ENCODE measurements around the gene SLC41A3. TPM values are rescaled to one million over a fixed set of nuclear protein-coding genes. Genes with fewer than 3 reads are reported as not detected.

Gene SLC41A3
- total and polyA plus RNA-seq, 2 of the 4 experiments (the other 2 are of a cell fraction) = 30.5 to 43.5 TPM

DNA sequence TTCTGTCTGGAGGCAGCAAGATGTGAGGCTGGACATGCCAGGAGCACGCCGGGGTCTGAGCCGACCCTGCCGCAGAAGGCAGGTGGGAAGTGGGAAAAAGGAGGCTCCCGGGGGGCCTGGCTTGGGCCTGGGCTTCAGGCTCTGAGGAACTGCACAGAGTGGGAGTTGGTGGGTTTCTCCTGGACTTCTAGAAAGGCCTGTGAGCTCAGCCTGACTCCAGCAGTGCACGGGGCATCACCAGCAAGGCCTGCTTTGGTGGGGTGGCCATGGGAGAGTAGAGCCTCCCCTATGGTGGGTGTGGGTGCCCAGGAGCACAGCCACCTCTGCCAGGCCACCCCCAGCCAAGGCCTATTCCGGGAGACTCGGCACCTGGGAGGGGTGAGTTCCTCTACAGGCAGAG lies 18.1 kb upstream of the SLC41A3 start:
- Histone ChIP-seq H2BK20ac (ENCODE audit: low read depth, low read length) (no peak overlapping the region), H2AK5ac (ENCODE audit: low read depth, low read length) (no peak overlapping the region), H4K20me1 (ENCODE audit: insufficient read depth, low read length) (no peaks in the 10 kb centered on the region), H3K18ac (ENCODE audit: low read depth, low read length) (no peak overlapping the region), H3K4me2 (ENCODE audit: low read depth, low read length) (no peak overlapping the region), H3K9me1 (ENCODE audit: insufficient read depth, low read length) (peaks cover 6% of the 10 kb centered on the region; the same call in 1 of the 2 replicates), H4K8ac (ENCODE audit: low read depth in 2 of 2, low read length in 2 of 2) (no peak overlapping the region), H3K14ac (replicated peaks; ENCODE audit: low read depth, low read length) (no peak overlapping the region), H2BK120ac (ENCODE audit: low read depth, low read length) (no peak overlapping the region), H3K36me3 (ENCODE audit: control insufficient read depth, insufficient read depth, low read length) (no peaks in the 10 kb centered on the region), H3K9me3 (ENCODE audit: control insufficient read depth, insufficient read depth, low read length) (no peaks in the 10 kb centered on the region), H3K27me3 (ENCODE audit: control insufficient read depth, insufficient read depth, low read length) (no peaks in the 10 kb centered on the region; the same call in 1 of the 2 replicates), H2BK15ac (ENCODE audit: low read depth, low read length) (no peak overlapping the region), H4K5ac (ENCODE audit: low read depth, low read length) (no peak overlapping the region), H3K4ac (ENCODE audit: low read depth, low read length) (no peak overlapping the region), H2AK9ac (replicated peaks; ENCODE audit: low read depth, low read length, poor library complexity) (no peak overlapping the region), H3K27ac (ENCODE audit: insufficient read depth, low read length) (no peak overlapping the region), H4K91ac (ENCODE audit: insufficient read depth, low read depth, low read length) (no peak overlapping the region), H3K9ac (ENCODE audit: low read depth, low read length) (no peak overlapping the region), H3K4me3 (ENCODE audit: insufficient read depth, low read depth, low read length) (no peak overlapping the region), H3K79me1 (ENCODE audit: low read depth in 1 of 2, low read length in 2 of 2) (no peaks in the 10 kb centered on the region), H3K23ac (ENCODE audit: low read depth, low read length) (no peak overlapping the region), H2AFZ (replicated peaks; ENCODE audit: low read length, poor library complexity) (no peak overlapping the region), H2BK5ac (ENCODE audit: low read depth, low read length, poor library complexity, severe bottlenecking) (no peak overlapping the region), H3K56ac (ENCODE audit: extremely low read depth, insufficient read depth, low read length) (no peak overlapping the region), H3K4me1 (ENCODE audit: control insufficient read depth, insufficient read depth, low read length) (peaks cover 10% of the 10 kb centered on the region)
- ATAC-seq (ENCODE audit: low read depth) = no peak
- in situ Hi-C loops (cut with MboI; ENCODE audit: low sequenced_read_pairs) (no loop called here), dilution Hi-C loops (cut with HindIII; ENCODE audit: low sequenced_read_pairs, unreplicated experiment) (no loop called here), intact Hi-C loops (cut with micrococcal nuclease) (no loop called here)
- no TSS peak for BruUV-seq (replicated peaks)
- TF ChIP-seq RCOR1 (IDR thresholded peaks at IDR 0.05; ENCODE audit: insufficient replicate concordance, low read length) (no peak), RAD21 (IDR thresholded peaks at IDR 0.05; ENCODE audit: low read length) (no peak), FOS (IDR thresholded peaks at IDR 0.05; ENCODE audit: low read depth, low read length) (no peak), SMC3 (IDR thresholded peaks at IDR 0.05; ENCODE audit: low read depth, low read length) (no peak), POLR2A (IDR thresholded peaks at IDR 0.05; ENCODE audit: low read depth, low read length) (no peak), RFX5 (IDR thresholded peaks at IDR 0.05; ENCODE audit: low read depth, low read length) (no peak), NFE2L2 (IDR thresholded peaks at IDR 0.05; ENCODE audit: low read depth, low read length) (no peak), CHD1 (IDR thresholded peaks at IDR 0.05; ENCODE audit: low read depth, low read length) (no peak), CEBPB (IDR thresholded peaks at IDR 0.05; ENCODE audit: low read depth, low read length) (no peak), MAFK (IDR thresholded peaks at IDR 0.05; ENCODE audit: low read depth, low read length) (no peak), MAZ (IDR thresholded peaks at IDR 0.05; ENCODE audit: borderline replicate concordance, low read depth, low read length) (no peak), MXI1 (IDR thresholded peaks at IDR 0.05; ENCODE audit: borderline replicate concordance, low read depth, low read length) (no peak), BHLHE40 (IDR thresholded peaks at IDR 0.05; ENCODE audit: low read depth, low read length) (no peak)
- TF ChIP-seq, protein P1, sequence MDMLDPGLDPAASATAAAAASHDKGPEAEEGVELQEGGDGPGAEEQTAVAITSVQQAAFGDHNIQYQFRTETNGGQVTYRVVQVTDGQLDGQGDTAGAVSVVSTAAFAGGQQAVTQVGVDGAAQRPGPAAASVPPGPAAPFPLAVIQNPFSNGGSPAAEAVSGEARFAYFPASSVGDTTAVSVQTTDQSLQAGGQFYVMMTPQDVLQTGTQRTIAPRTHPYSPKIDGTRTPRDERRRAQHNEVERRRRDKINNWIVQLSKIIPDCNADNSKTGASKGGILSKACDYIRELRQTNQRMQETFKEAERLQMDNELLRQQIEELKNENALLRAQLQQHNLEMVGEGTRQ (IDR thresholded peaks at IDR 0.05; ENCODE audit: low read depth, low read length) = no peak
- TF ChIP-seq, protein P2, sequence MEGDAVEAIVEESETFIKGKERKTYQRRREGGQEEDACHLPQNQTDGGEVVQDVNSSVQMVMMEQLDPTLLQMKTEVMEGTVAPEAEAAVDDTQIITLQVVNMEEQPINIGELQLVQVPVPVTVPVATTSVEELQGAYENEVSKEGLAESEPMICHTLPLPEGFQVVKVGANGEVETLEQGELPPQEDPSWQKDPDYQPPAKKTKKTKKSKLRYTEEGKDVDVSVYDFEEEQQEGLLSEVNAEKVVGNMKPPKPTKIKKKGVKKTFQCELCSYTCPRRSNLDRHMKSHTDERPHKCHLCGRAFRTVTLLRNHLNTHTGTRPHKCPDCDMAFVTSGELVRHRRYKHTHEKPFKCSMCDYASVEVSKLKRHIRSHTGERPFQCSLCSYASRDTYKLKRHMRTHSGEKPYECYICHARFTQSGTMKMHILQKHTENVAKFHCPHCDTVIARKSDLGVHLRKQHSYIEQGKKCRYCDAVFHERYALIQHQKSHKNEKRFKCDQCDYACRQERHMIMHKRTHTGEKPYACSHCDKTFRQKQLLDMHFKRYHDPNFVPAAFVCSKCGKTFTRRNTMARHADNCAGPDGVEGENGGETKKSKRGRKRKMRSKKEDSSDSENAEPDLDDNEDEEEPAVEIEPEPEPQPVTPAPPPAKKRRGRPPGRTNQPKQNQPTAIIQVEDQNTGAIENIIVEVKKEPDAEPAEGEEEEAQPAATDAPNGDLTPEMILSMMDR (conservative IDR thresholded peaks at IDR 0.05; ENCODE audit: low read depth, low read length) = no peak
- TF ChIP-seq, protein P3, sequence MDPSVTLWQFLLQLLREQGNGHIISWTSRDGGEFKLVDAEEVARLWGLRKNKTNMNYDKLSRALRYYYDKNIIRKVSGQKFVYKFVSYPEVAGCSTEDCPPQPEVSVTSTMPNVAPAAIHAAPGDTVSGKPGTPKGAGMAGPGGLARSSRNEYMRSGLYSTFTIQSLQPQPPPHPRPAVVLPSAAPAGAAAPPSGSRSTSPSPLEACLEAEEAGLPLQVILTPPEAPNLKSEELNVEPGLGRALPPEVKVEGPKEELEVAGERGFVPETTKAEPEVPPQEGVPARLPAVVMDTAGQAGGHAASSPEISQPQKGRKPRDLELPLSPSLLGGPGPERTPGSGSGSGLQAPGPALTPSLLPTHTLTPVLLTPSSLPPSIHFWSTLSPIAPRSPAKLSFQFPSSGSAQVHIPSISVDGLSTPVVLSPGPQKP (IDR thresholded peaks at IDR 0.05; ENCODE audit: borderline replicate concordance, low read depth, low read length) = no peak
- CTCF ChIA-PET = no interaction called here
- no peak for DNase-seq
- POLR2A ChIA-PET (ENCODE audit: unreplicated experiment) = no interaction called here
- no CpG with 5 or more reads among the region's 8 CpGs for WGBS, 2 experiments (ENCODE audit: extremely low coverage in 2 of 2, insufficient read length in 1 of 2)

Data from IMR-90 (cell line).